ENCODE results near the gene SLC5A8. TPM values are rescaled to one million over a fixed set of nuclear protein-coding genes. Genes with fewer than 3 reads are reported as not detected.

The SLC5A8 gene
- not detected in 2 replicates for total RNA-seq

- H3K36me3 Mint-ChIP-seq (ENCODE audit: low read depth) = no peaks in the 10 kb centered on the region
- no peak within 1 kb of the TSS for H3K4me3 Mint-ChIP-seq
- H3K4me1 Mint-ChIP-seq = no peaks in the 10 kb centered on the region
- no peak within 1 kb of the TSS for H3K27ac Mint-ChIP-seq
- no peak for DNase-seq
- H3K9me3 Mint-ChIP-seq = no peaks in the 10 kb centered on the region
- H3K27me3 Mint-ChIP-seq = peaks cover 21% of the 10 kb centered on the region
- intact Hi-C loops (cut with micrococcal nuclease) = no loop called here
Measured at GRCh38 chr12:101209319-101210302, at the start of gene SLC5A8. Gene SLC5A8, minus strand, starts transcription at chr12:101210238. Its CDS starts 390 bp downstream, at chr12:101209848.

- H3K9me3 Mint-ChIP-seq = no peaks in the 10 kb centered on the region
- H3K36me3 Mint-ChIP-seq (ENCODE audit: low read depth) = no peaks in the 10 kb centered on the region
- no peaks in the 10 kb centered on the region for H3K4me1 Mint-ChIP-seq
- no peak overlapping the region for H3K27ac Mint-ChIP-seq
- intact Hi-C loops (cut with micrococcal nuclease) = no loop called here
- H3K4me3 Mint-ChIP-seq = no peak overlapping the region
- no peak for DNase-seq
- peaks cover 2% of the 10 kb centered on the region for H3K27me3 Mint-ChIP-seq
Measured at GRCh38 chr12:101257357-101257756, 47.3 kb upstream of the SLC5A8 start.

GRCh38 chr12:101256266-101256665, 46.2 kb upstream of the SLC5A8 start:
- Mint-ChIP-seq H3K27me3 (peaks cover 2% of the 10 kb centered on the region), H3K9me3 (no peaks in the 10 kb centered on the region), H3K36me3 (ENCODE audit: low read depth) (no peaks in the 10 kb centered on the region), H3K4me3 (no peak overlapping the region), H3K27ac (no peak overlapping the region), H3K4me1 (no peaks in the 10 kb centered on the region)
- intact Hi-C loops (cut with micrococcal nuclease) = no loop called here
- DNase-seq = no peak

- Mint-ChIP-seq H3K36me3 (ENCODE audit: low read depth) (no peaks in the 10 kb centered on the region), H3K9me3 (no peaks in the 10 kb centered on the region), H3K27ac (no peak overlapping the region), H3K4me1 (no peaks in the 10 kb centered on the region), H3K27me3 (no peaks in the 10 kb centered on the region), H3K4me3 (no peak overlapping the region)
- intact Hi-C loops (cut with micrococcal nuclease) = no loop called here
- DNase-seq = no peak
Measured at GRCh38 chr12:101243616-101244015, 33.6 kb upstream of the SLC5A8 start.

- Mint-ChIP-seq H3K9me3 (no peaks in the 10 kb centered on the region), H3K4me3 (no peak overlapping the region), H3K27me3 (no peaks in the 10 kb centered on the region), H3K4me1 (no peaks in the 10 kb centered on the region), H3K36me3 (ENCODE audit: low read depth) (no peaks in the 10 kb centered on the region), H3K27ac (no peak overlapping the region)
- DNase-seq = no peak
- intact Hi-C loops (cut with micrococcal nuclease) = no loop called here
Measured at GRCh38 chr12:101243074-101243473, 33.0 kb upstream of the SLC5A8 start.

GRCh38 chr12:101238800-101239329, 28.8 kb upstream of the SLC5A8 start:
- intact Hi-C loops (cut with micrococcal nuclease) = no loop called here
- Mint-ChIP-seq H3K4me3 (no peak overlapping the region), H3K36me3 (ENCODE audit: low read depth) (no peaks in the 10 kb centered on the region), H3K27me3 (peaks cover 4% of the 10 kb centered on the region), H3K4me1 (no peaks in the 10 kb centered on the region), H3K9me3 (no peaks in the 10 kb centered on the region), H3K27ac (no peak overlapping the region)
- no peak for DNase-seq

GRCh38 chr12:101238306-101238705, 28.3 kb upstream of the SLC5A8 start:
- Mint-ChIP-seq H3K4me1 (no peaks in the 10 kb centered on the region), H3K27me3 (peaks cover 5% of the 10 kb centered on the region), H3K9me3 (no peaks in the 10 kb centered on the region), H3K4me3 (no peak overlapping the region), H3K27ac (no peak overlapping the region), H3K36me3 (ENCODE audit: low read depth) (no peaks in the 10 kb centered on the region)
- DNase-seq = no peak
- intact Hi-C loops (cut with micrococcal nuclease) = no loop called here

- DNase-seq = no peak
- H3K9me3 Mint-ChIP-seq = no peaks in the 10 kb centered on the region
- no peak overlapping the region for H3K27ac Mint-ChIP-seq
- peaks cover 5% of the 10 kb centered on the region for H3K27me3 Mint-ChIP-seq
- no peaks in the 10 kb centered on the region for H3K4me1 Mint-ChIP-seq
- no peaks in the 10 kb centered on the region for H3K36me3 Mint-ChIP-seq (ENCODE audit: low read depth)
- intact Hi-C loops (cut with micrococcal nuclease) = no loop called here
- H3K4me3 Mint-ChIP-seq = no peak overlapping the region
Measured at GRCh38 chr12:101235686-101236085, 25.6 kb upstream of the SLC5A8 start.

GRCh38 chr12:101231636-101232035, 21.6 kb upstream of the SLC5A8 start:
- intact Hi-C loops (cut with micrococcal nuclease) = no loop called here
- H3K9me3 Mint-ChIP-seq = no peaks in the 10 kb centered on the region
- no peaks in the 10 kb centered on the region for H3K36me3 Mint-ChIP-seq (ENCODE audit: low read depth)
- H3K4me1 Mint-ChIP-seq = no peaks in the 10 kb centered on the region
- peaks cover 5% of the 10 kb centered on the region for H3K27me3 Mint-ChIP-seq
- H3K4me3 Mint-ChIP-seq = no peak overlapping the region
- no peak for DNase-seq
- H3K27ac Mint-ChIP-seq = no peak overlapping the region

GRCh38 chr12:101230547-101230946, 20.5 kb upstream of the SLC5A8 start:
- Mint-ChIP-seq H3K9me3 (no peaks in the 10 kb centered on the region), H3K27ac (no peak overlapping the region), H3K4me3 (no peak overlapping the region), H3K4me1 (no peaks in the 10 kb centered on the region), H3K36me3 (ENCODE audit: low read depth) (no peaks in the 10 kb centered on the region), H3K27me3 (peaks cover 2% of the 10 kb centered on the region)
- intact Hi-C loops (cut with micrococcal nuclease) = no loop called here
- DNase-seq = no peak

GRCh38 chr12:101229841-101230241, 19.8 kb upstream of the SLC5A8 start:
- peaks cover 2% of the 10 kb centered on the region for H3K27me3 Mint-ChIP-seq
- no peak overlapping the region for H3K4me3 Mint-ChIP-seq
- no peak overlapping the region for H3K27ac Mint-ChIP-seq
- DNase-seq = no peak
- intact Hi-C loops (cut with micrococcal nuclease) = no loop called here
- H3K4me1 Mint-ChIP-seq = no peaks in the 10 kb centered on the region
- H3K9me3 Mint-ChIP-seq = no peaks in the 10 kb centered on the region
- no peaks in the 10 kb centered on the region for H3K36me3 Mint-ChIP-seq (ENCODE audit: low read depth)

GRCh38 chr12:101221301-101221700, 11.3 kb upstream of the SLC5A8 start:
- Mint-ChIP-seq H3K4me3 (no peak overlapping the region), H3K27me3 (peaks cover 2% of the 10 kb centered on the region), H3K27ac (no peak overlapping the region), H3K4me1 (no peaks in the 10 kb centered on the region), H3K9me3 (peaks cover 4% of the 10 kb centered on the region), H3K36me3 (ENCODE audit: low read depth) (no peaks in the 10 kb centered on the region)
- intact Hi-C loops (cut with micrococcal nuclease) = no loop called here
- DNase-seq = no peak

- H3K9me3 Mint-ChIP-seq = peaks cover 4% of the 10 kb centered on the region
- H3K4me1 Mint-ChIP-seq = no peaks in the 10 kb centered on the region
- intact Hi-C loops (cut with micrococcal nuclease) = no loop called here
- H3K36me3 Mint-ChIP-seq (ENCODE audit: low read depth) = no peaks in the 10 kb centered on the region
- DNase-seq = peak; percentile 3
- no peak overlapping the region for H3K27ac Mint-ChIP-seq
- no peak overlapping the region for H3K4me3 Mint-ChIP-seq
- no peaks in the 10 kb centered on the region for H3K27me3 Mint-ChIP-seq
Measured at GRCh38 chr12:101216810-101217209, 6.8 kb upstream of the SLC5A8 start.

GRCh38 chr12:101207086-101207780, 2.8 kb downstream of the SLC5A8 start:
- Mint-ChIP-seq H3K4me3 (no peak overlapping the region), H3K27ac (no peak overlapping the region), H3K4me1 (no peaks in the 10 kb centered on the region), H3K9me3 (no peaks in the 10 kb centered on the region), H3K36me3 (ENCODE audit: low read depth) (no peaks in the 10 kb centered on the region), H3K27me3 (peaks cover 21% of the 10 kb centered on the region)
- DNase-seq = no peak
- intact Hi-C loops (cut with micrococcal nuclease) = no loop called here

Data from activated CD4-positive, alpha-beta T cell treated with anti-CD3 and anti-CD28 coated beads, Interleukin-2, amount 10 ng/mL, durations not matched to agents 24 days and 14 days (primary cell).